Measurements from ENCODE around the gene KCNMA1. TPM values are rescaled to one million over a fixed set of nuclear protein-coding genes. Genes with fewer than 3 reads are reported as not detected.

The KCNMA1 gene
- total RNA-seq, 2 donors from 2014 or later, result 0.48 to 0.56 TPM

DNA sequence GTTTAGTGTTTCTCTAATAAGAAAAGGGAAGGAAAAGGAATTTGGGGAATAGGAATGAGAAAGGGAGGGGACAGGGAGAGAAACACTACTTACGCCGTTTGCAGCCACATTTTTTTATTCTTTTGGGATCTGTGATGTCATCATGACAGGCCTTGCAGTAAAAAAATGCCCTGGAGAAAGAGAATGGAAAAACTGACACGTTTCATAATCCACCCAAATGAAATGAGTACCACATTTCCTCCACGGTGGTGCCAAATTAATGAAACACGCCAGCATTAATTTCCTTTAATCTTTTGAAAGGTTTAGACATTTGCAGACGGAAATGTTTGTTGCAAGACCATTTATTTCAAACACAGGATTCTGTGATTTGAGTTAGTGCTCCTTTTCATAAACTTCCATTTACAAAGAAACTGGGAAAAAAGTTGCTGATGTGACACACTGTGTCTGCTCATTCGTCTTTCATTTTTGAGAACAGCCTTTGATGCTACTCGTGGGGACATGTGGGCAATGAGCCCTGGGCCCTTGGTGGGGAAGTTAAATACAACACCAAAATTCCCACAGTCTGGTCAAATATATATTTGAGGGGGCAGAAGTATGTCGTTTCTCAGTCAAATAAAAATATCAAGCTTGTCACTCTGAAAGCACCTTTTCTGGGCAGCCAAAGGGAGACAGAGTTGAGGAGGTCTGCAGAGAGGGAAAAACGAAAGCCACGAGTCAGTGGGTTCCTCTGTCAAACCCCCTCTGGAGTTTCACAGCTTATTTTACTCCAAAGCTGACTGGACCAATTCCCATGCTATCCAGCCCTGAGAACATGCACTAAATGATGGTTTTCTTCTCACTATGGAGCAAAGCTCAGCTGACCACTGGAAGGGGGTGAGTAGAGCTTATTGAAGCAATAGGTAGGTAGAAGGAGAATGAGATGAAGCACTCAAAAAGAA lies 625.5 kb downstream of the KCNMA1 start:
- H3K36me3 Mint-ChIP-seq (ENCODE audit: low read depth), result no peaks in the 10 kb centered on the region
- no peaks in the 10 kb centered on the region for H3K9me3 Mint-ChIP-seq
- ATAC-seq (replicated peaks), result no peak
- peaks cover 13% of the 10 kb centered on the region for H3K27me3 Mint-ChIP-seq
- H3K4me1 Mint-ChIP-seq, result no peaks in the 10 kb centered on the region
- H3K4me3 Mint-ChIP-seq, result no peak overlapping the region
- H3K27ac Mint-ChIP-seq, result no peak overlapping the region

DNA sequence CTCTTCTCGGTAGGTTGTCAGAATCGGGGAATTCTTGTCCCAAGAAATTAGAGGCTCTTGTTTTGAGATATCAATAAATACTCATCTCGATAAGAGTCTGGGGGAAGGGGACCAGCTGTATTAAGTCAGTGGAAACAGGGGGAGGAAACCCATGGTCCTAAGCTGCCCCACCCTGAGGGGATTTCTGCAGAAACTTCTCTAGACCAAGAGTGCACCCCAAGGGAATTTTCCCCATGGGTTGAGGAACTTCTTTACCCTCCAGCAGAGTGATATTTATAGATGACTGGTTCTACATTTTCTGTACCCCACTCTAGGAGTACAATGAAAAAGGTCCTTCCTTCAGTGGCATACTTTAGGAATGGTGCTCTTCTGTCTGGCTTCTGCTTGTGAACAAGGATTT lies 627.2 kb downstream of the KCNMA1 start:
- peaks cover 6% of the 10 kb centered on the region for H3K27me3 Mint-ChIP-seq
- no peaks in the 10 kb centered on the region for H3K4me1 Mint-ChIP-seq
- H3K9me3 Mint-ChIP-seq, result no peaks in the 10 kb centered on the region
- ATAC-seq (replicated peaks), result no peak
- H3K36me3 Mint-ChIP-seq (ENCODE audit: low read depth), result no peaks in the 10 kb centered on the region
- H3K27ac Mint-ChIP-seq, result no peak overlapping the region
- H3K4me3 Mint-ChIP-seq, result no peak overlapping the region

DNA sequence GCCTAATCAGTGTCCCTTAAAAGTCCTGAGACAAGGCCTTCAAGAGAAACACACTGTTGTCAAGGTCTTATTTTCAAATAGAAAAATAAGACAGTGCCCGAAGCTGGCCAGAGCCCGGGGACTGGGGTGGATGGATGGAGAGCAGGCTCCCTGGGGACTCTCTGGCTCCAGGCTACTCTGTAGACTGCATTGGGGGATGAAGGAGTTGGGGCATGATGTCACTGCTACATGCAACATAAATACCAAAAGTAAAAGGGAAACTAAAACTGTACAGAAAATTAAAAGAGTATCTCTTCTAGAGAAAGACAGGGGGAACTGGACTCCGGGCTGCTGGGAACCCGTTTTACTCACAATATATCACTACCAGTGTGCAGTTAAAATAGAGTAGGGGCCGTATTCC lies 629.8 kb downstream of the KCNMA1 start:
- H3K27me3 Mint-ChIP-seq, result peaks cover 3% of the 10 kb centered on the region
- no peak for ATAC-seq (replicated peaks)
- no peak overlapping the region for H3K4me3 Mint-ChIP-seq
- no peaks in the 10 kb centered on the region for H3K36me3 Mint-ChIP-seq (ENCODE audit: low read depth)
- H3K27ac Mint-ChIP-seq, result no peak overlapping the region
- no peaks in the 10 kb centered on the region for H3K9me3 Mint-ChIP-seq
- H3K4me1 Mint-ChIP-seq, result no peaks in the 10 kb centered on the region

DNA sequence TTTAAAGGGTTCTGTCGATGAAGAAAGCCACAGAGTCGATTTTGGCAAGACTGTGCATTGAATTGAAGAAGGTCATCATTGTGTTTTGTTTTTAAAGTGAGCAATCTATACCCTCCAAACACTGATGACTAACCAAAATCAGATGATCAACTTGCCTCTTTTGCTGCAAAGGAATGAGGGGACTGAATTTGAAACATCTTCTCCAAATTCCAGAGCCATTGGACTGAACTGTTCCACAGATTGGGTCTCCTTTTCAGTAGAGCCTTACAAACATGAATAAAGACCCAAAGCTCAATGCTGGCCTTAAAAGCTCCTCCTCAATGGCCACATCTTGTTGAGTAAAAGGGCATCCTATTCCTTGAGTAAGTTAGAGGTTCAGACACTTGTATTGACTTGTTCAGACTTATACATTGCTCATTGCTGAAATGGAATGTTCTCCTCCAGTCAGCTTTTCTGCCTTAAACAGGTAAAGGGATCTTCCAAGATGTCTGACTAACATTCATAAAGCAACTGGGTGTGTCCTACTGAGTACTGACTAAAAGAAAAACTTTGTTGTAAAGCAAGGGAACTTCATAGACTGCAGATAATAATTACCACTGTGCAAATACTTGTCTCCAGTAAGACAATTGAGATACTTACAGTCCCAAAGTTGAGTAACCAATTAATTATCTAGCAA lies 630.6 kb downstream of the KCNMA1 start:
- peaks cover 3% of the 10 kb centered on the region for H3K27me3 Mint-ChIP-seq
- H3K36me3 Mint-ChIP-seq (ENCODE audit: low read depth), result no peaks in the 10 kb centered on the region
- no peak overlapping the region for H3K27ac Mint-ChIP-seq
- ATAC-seq (replicated peaks), result no peak
- no peaks in the 10 kb centered on the region for H3K9me3 Mint-ChIP-seq
- H3K4me1 Mint-ChIP-seq, result no peaks in the 10 kb centered on the region
- no peak overlapping the region for H3K4me3 Mint-ChIP-seq

DNA sequence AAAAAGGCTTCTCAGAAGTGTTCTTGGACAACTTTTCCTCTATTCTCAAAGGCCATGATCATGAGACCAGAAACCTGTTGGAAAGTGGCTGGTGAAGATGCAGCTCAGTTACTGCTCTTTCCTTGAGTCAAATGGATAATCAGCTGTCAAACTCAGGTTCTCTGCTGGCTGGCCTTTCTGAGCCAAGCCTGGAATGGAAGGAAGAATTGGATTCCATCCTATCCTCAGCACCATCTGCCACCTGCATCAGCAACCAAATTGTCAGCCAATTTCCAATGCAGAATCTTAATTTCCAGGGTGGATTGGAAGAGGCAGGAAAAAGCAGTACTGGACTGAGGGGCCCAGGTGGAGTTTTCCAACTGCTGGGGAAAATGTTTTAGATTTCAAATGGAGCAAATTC lies 631.7 kb downstream of the KCNMA1 start:
- no peak overlapping the region for H3K4me3 Mint-ChIP-seq

DNA sequence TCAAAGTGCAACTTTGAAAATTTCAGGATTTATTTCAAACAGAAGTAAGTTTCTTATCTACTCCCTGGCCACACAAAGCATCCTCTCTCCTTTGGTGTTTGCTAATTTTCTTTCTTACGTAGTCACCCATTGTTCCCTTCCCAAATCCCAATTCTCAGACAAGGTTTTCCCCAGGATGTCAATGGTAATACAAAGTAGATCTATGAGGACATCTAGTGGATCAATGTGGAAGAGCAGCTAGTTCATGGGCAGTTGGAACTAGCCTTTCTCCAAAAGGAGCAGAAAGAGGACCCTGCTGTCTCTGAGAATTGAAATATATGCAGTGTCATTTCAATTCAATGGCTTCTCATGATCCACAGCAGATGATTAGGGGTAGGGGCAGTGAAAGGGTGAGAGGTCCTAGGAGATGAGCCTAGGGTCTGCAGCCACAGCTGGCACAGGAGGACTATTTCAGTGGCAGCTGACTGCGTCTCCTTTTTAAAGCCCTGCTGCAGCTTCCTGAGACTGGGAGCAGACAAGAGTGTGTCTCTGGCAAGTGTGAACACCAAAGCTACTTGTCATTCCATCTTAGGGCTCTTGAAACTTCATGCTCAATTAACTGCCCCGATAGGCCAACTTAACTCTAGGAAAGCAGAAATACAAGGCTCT lies 632.6 kb downstream of the KCNMA1 start:
- Mint-ChIP-seq H3K36me3 (ENCODE audit: low read depth) (no peaks in the 10 kb centered on the region), H3K4me3 (no peak overlapping the region), H3K9me3 (no peaks in the 10 kb centered on the region), H3K27ac (no peak overlapping the region), H3K27me3 (peaks cover 5% of the 10 kb centered on the region), H3K4me1 (no peaks in the 10 kb centered on the region)
- ATAC-seq (replicated peaks), result no peak

More for the DNA sequence above, 631.7 kb downstream of the KCNMA1 start:
- H3K36me3 Mint-ChIP-seq (ENCODE audit: low read depth), result no peaks in the 10 kb centered on the region
- H3K27ac Mint-ChIP-seq, result no peak overlapping the region
- no peaks in the 10 kb centered on the region for H3K4me1 Mint-ChIP-seq
- ATAC-seq (replicated peaks), result no peak
- peaks cover 7% of the 10 kb centered on the region for H3K27me3 Mint-ChIP-seq
- no peaks in the 10 kb centered on the region for H3K9me3 Mint-ChIP-seq

DNA sequence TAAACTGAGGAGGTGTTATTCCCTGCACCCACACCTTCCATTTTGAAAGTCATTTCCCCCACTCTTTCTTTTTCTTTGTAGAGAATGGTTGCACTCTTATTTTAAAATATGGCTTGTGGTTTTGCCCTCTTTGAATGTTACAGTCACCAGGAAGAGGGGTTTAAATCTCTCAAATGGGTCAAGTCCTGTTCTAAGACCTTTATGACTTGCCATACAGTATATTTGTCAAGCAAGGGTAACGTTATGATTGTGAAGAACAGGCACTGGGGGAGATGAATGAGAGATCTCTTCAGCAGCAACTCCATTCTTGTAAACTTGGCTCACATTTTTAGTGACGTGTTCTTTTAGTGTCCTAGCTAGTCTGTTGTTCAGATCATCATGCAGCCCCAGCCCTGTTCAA lies 634.7 kb downstream of the KCNMA1 start:
- peak; percentile 18 for ATAC-seq (replicated peaks)
- Mint-ChIP-seq H3K4me1 (no peaks in the 10 kb centered on the region), H3K27ac (no peak overlapping the region), H3K27me3 (peaks cover 5% of the 10 kb centered on the region), H3K36me3 (ENCODE audit: low read depth) (no peaks in the 10 kb centered on the region), H3K9me3 (no peaks in the 10 kb centered on the region), H3K4me3 (no peak overlapping the region)

DNA sequence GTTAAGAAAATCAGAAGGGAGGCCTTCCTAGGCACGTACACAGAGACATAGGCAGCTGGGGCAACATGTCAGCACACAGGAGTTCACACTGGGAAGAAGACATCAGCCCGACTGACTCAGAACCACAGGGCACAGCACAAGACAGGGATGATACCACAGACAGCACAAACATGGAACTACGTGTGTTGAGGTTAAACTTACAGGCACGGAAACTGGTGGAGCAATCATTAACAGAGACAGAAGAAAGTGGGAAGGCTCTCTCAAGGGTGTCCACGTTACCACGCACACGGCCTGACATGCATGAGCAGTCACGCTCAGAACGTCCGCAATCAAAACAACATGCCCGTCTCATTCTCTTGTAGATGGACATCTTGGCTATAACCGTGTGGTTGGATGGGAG lies 636.4 kb downstream of the KCNMA1 start:
- no peak overlapping the region for H3K4me3 Mint-ChIP-seq
- no peak for ATAC-seq (replicated peaks)
- H3K9me3 Mint-ChIP-seq, result no peaks in the 10 kb centered on the region
- no peaks in the 10 kb centered on the region for H3K36me3 Mint-ChIP-seq (ENCODE audit: low read depth)
- no peak overlapping the region for H3K27ac Mint-ChIP-seq
- peaks cover 9% of the 10 kb centered on the region for H3K27me3 Mint-ChIP-seq
- H3K4me1 Mint-ChIP-seq, result no peaks in the 10 kb centered on the region

DNA sequence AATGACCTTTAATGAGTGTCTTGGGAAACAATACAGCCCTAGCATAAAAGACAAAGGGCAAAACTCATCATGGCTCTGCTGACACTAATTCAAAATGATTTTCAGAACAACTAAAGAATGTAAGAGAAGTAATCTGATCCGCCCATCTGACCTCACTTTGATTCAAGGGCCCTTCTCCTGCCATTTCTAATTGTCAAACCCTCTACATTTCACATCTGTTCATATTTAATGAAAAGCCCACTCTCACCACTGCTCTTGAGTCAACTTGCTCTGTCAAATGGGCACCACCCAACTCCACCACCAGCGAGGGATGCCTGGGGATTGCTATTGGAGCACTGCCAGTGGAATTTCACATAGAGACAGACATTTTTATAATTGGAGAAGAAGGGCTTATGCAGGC lies 639.2 kb downstream of the KCNMA1 start:
- H3K36me3 Mint-ChIP-seq (ENCODE audit: low read depth), result no peaks in the 10 kb centered on the region
- no peaks in the 10 kb centered on the region for H3K4me1 Mint-ChIP-seq
- no peak overlapping the region for H3K27ac Mint-ChIP-seq
- H3K4me3 Mint-ChIP-seq, result no peak overlapping the region
- ATAC-seq (replicated peaks), result no peak
- H3K27me3 Mint-ChIP-seq, result peaks cover 12% of the 10 kb centered on the region
- H3K9me3 Mint-ChIP-seq, result no peaks in the 10 kb centered on the region

DNA sequence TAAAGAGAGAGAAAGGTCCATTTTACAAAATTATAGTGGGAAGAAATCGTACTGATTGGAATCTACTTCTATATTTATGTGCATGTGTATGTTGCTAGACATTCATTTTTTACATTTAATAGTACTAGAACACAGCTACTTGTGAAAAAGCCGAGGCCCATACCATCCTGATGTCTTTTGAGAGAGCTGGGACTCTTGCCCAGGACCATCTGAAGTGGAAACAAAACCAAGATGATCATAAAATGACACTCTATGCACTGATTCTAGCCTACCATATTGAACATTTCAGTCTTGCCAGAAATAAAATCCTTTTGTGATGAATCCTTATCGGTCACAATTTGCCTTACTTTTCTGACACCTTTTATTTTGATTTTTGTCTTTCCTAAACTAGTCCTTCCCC lies 640.0 kb downstream of the KCNMA1 start:
- no peaks in the 10 kb centered on the region for H3K4me1 Mint-ChIP-seq
- no peak for ATAC-seq (replicated peaks)
- no peaks in the 10 kb centered on the region for H3K9me3 Mint-ChIP-seq
- H3K4me3 Mint-ChIP-seq, result no peak overlapping the region
- no peak overlapping the region for H3K27ac Mint-ChIP-seq
- peaks cover 12% of the 10 kb centered on the region for H3K27me3 Mint-ChIP-seq
- no peaks in the 10 kb centered on the region for H3K36me3 Mint-ChIP-seq (ENCODE audit: low read depth)

DNA sequence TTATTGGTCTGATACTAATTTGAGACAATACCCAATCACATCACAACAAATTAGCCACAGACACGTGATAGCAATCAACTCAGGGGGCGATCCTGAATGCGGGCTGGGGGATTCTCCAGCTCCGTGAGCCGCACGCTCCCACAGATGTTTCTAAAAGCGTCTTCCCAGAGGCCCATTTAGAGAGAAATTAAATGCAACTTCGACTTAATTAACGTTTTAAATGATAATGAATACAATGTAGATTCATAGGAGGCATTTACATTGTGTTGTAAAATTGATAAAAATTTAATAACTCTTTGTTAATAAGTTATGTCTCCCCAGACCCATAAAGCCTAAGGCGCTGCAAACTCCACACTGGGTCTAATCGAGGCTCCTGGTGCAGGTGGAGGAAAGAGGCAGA lies 642.6 kb downstream of the KCNMA1 start:
- Mint-ChIP-seq H3K36me3 (ENCODE audit: low read depth) (no peaks in the 10 kb centered on the region), H3K27me3 (peaks cover 7% of the 10 kb centered on the region), H3K4me1 (no peaks in the 10 kb centered on the region), H3K4me3 (no peak overlapping the region), H3K27ac (no peak overlapping the region), H3K9me3 (no peaks in the 10 kb centered on the region)
- no peak for ATAC-seq (replicated peaks)

DNA sequence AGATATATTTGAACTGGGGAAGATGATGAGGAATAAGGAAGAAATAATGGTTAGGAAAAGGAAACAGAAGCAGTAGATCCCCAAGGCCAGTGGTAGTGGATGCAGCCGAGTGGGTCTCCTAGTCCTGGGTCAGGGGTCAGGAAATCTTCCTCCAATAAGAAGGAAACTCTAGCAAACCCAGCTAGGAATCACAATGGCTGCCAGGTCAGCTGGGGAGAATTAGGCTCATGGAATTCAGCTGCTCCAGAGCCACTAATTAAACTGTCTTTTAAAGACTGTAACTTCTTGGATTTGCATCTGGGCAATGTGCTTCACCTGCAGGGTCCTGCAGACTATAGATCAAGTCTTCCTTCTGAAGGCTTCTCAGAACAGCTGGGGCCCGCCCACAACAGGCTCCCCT lies 644.4 kb downstream of the KCNMA1 start:
- Mint-ChIP-seq H3K4me1 (no peaks in the 10 kb centered on the region), H3K9me3 (no peaks in the 10 kb centered on the region), H3K4me3 (no peak overlapping the region), H3K27me3 (peaks cover 7% of the 10 kb centered on the region), H3K36me3 (ENCODE audit: low read depth) (no peaks in the 10 kb centered on the region), H3K27ac (no peak overlapping the region)
- no peak for ATAC-seq (replicated peaks)

DNA sequence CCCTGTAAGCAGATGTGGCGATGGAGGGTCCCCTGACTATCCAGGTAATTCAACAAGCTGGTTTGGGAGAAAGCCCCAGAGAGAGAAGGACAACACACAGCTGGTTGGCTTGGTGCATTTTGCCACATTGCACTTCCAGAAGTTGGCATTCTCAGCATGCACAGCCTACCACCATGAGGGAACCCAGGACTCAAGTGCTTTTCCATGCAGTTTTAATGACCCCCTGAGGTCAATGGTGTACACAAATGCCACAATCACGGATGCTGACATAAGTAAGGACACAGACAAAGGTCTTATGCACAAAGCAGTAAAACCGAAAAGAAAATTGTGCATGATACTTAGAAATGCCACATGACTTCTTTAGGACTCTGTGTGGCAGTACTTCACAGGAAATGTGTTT lies 645.1 kb downstream of the KCNMA1 start:
- no peaks in the 10 kb centered on the region for H3K4me1 Mint-ChIP-seq
- no peaks in the 10 kb centered on the region for H3K36me3 Mint-ChIP-seq (ENCODE audit: low read depth)
- no peaks in the 10 kb centered on the region for H3K9me3 Mint-ChIP-seq
- no peak overlapping the region for H3K4me3 Mint-ChIP-seq
- no peak overlapping the region for H3K27ac Mint-ChIP-seq
- peaks cover 12% of the 10 kb centered on the region for H3K27me3 Mint-ChIP-seq
- ATAC-seq (replicated peaks), result no peak

DNA sequence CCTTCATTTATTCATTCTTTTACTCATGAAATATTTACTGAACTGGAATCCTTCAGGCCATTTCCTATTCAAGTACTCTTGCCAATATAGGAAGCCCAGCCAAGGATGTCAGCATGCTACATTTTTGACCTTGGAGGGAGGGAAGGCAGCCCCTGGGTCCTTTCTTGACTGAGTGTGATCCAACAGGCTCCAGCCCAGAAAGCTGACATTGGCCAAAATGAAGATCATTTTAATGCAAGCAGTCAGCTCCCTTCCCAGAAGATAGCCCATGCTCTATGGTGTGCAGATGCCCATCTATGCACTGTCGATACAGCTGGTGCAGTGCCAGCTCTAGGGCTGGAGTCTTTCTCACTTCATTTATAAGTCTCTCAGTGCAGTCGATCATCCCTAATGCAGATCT lies 646.0 kb downstream of the KCNMA1 start:
- Mint-ChIP-seq H3K4me3 (no peak overlapping the region), H3K4me1 (no peaks in the 10 kb centered on the region)

DNA sequence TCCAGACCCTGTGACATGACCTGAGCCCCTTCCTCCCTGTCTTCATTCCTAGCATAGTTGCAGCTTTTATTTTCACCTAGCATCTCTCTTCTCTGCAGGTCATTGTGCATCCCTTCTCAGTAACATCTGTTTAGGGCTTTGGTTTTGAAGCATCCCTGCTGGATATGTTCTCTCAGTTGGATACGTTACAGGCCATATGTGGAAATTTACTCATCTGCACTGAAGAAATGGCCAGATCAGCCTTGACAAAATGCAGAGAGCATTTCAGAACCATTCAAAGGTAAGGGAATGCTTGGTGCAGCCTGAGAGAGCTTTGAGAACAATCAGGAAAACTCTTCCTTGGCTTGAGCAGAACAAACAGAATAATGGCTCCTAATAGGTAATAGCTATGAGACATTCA lies 647.0 kb downstream of the KCNMA1 start:
- Mint-ChIP-seq H3K4me3 (no peak overlapping the region), H3K36me3 (ENCODE audit: low read depth) (no peaks in the 10 kb centered on the region), H3K27ac (no peak overlapping the region), H3K9me3 (no peaks in the 10 kb centered on the region), H3K4me1 (no peaks in the 10 kb centered on the region), H3K27me3 (peaks cover 10% of the 10 kb centered on the region)
- no peak for ATAC-seq (replicated peaks)

More for the DNA sequence above, 646.0 kb downstream of the KCNMA1 start:
- H3K27ac Mint-ChIP-seq, result no peak overlapping the region
- no peak for ATAC-seq (replicated peaks)
- no peaks in the 10 kb centered on the region for H3K9me3 Mint-ChIP-seq
- H3K27me3 Mint-ChIP-seq, result peaks cover 10% of the 10 kb centered on the region
- no peaks in the 10 kb centered on the region for H3K36me3 Mint-ChIP-seq (ENCODE audit: low read depth)

Measured in activated T-helper 17 cell treated with anti-CD3 and anti-CD28 coated beads, Interleukin-2, amount 50 U/mL, for 72 hours (primary cell).